Measurements from ENCODE around the gene SMPD3.

DNA sequence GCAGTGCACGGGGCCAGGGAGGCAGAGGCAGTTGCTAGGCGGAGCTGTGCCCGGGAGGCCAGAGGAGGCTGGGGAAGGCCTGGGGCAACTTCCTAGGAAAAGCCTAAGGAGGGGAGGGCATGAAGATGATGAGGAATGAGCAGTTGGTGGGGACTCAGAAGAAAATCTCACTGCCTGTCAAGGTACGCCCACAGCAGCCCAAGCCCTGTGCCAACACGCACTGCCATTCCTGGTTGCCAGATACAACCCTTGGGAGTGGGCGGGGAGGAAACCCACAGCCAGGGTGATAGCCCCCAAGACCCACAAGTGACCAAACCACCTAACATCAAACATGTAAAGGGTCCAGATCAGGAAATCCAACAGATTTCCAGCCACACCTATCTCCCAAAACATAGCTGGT, 36.2 kb downstream of the SMPD3 start:
- TF ChIP-seq, protein P1, sequence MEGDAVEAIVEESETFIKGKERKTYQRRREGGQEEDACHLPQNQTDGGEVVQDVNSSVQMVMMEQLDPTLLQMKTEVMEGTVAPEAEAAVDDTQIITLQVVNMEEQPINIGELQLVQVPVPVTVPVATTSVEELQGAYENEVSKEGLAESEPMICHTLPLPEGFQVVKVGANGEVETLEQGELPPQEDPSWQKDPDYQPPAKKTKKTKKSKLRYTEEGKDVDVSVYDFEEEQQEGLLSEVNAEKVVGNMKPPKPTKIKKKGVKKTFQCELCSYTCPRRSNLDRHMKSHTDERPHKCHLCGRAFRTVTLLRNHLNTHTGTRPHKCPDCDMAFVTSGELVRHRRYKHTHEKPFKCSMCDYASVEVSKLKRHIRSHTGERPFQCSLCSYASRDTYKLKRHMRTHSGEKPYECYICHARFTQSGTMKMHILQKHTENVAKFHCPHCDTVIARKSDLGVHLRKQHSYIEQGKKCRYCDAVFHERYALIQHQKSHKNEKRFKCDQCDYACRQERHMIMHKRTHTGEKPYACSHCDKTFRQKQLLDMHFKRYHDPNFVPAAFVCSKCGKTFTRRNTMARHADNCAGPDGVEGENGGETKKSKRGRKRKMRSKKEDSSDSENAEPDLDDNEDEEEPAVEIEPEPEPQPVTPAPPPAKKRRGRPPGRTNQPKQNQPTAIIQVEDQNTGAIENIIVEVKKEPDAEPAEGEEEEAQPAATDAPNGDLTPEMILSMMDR (IDR thresholded peaks at IDR 0.05): no peak
- no peak for TF ChIP-seq POLR2A (IDR thresholded peaks at IDR 0.05)

Measured in uterus (tissue), 2 donors.